GM19395 (cell line): ENCODE results near the gene VEGFA.

Experiments used
- ATAC-seq: cut with Tn5 transposase; IDR thresholded peaks from one replicate; pipeline ENCODE4 v1.9.1; 2021; ENCODE audit warnings: mild to moderate bottlenecking, moderate library complexity; ENCODE audit not compliant: unreplicated experiment

Gene VEGFA

GRCh38 chr6:43759136-43759906 lies 10.7 kb upstream of the VEGFA start:
- ATAC-seq: no peak

DNA sequence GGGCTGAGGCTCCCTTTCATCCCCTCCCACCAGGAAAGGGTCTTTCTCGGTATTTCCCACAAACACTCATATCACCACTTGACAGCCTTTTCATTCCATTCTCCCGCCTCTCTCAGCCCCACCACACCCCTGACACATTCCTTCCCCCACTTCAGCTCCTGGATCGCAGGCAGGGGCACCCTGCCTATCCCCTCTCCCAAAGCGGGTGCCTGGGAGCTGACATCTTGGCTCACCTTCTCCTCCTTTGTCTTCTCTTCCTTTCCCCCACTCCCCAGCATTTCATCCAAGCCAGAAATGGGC lies 10.2 kb upstream of the VEGFA start:
- no peak for ATAC-seq

- ATAC-seq: no peak
These were observed 9.5 kb upstream of the VEGFA start for GRCh38 chr6:43760210-43761168.

- ATAC-seq: no peak
These were observed 8.2 kb upstream of the VEGFA start for GRCh38 chr6:43761666-43762409.

DNA sequence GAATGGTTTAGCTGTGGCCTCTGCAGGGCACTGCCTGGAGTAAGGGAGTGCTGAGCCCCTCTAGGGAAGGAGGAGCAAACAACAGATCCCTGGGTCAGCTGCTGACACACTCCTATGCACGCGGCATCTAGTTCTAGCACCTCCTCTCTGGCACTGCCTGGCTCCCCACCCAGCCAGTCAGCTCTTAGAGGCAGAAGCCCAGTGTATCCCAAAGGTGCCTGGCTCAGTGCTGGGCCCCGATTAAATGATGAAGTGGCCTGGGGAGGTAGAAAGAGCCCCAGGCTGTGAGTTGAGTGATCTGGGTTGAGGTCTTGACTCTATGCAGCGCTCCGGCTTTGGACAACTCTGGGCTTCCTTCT lies 7.6 kb upstream of the VEGFA start:
- ATAC-seq: no peak

DNA sequence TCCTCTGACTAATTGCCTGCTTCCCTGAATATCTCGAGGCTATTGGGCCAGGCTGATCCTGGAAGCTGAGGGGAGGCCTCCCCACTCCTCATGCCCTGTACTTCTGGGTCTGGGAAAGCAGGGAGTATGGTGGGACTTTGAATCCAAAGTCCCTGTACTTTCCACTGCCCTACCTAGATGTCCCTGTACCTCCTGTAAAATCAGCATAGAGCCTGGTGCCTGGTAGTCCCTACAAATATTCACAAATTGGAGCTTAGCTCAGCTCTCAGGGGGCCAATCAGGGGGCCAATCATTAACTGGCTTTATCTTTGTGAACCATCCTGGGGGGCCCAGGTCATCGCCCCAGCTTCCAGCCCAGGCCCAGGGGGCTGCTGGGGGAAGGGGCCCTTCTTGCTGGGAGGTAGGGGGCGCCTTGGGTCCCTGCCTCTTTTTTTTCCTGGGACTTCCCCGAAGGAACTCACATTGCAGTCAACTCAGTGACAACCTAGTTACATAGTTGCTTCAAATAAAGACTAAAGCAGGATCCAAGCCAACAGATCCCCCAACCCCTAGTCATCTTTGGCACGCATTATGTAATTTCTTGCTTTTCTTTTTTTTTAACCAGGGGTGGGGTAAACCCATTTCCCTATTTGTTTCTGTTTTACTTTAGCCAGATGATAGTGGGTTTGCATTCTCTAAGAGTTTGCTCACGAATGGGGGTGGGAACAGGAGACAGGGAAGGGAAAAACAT lies 6.9 kb upstream of the VEGFA start:
- ATAC-seq: no peak

DNA sequence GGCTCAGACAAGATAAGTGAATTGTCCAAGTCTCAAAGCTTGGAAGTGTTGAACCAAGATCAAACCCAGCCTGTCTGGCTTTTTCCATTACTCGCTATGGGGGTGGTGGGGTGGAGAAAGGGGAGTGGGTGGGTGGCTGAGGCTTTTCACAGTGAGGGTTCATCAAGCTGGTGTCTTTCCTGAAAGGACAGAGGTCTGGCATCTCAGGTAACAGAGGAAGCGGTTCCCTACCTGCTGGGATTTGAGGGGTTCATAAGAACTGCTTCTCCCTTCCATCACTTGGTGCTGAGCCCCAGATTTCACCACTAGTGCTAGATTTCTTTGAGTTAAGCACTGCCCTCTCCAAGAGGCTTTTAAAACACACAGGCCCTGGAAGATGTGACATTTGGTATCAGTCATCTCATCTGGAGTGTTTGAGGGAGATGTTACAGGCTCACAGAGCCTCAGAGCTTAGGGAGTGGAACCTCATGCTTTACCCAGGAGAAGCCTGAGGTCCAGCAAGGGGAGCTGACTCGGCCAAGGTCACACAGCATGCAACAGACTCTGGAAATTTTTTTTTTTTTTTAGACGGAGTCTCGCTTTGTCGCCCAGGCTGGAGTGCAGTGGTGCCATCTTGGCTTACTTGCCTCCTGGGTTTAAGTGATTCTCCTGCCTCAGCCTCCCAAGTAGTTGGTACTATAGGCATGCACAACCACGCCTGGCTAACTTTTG lies 6.0 kb upstream of the VEGFA start:
- ATAC-seq: no peak

- no peak for ATAC-seq
These were observed 5.2 kb upstream of the VEGFA start for GRCh38 chr6:43764772-43765171.

GRCh38 chr6:43765776-43766499 lies 4.1 kb upstream of the VEGFA start:
- no peak for ATAC-seq

DNA sequence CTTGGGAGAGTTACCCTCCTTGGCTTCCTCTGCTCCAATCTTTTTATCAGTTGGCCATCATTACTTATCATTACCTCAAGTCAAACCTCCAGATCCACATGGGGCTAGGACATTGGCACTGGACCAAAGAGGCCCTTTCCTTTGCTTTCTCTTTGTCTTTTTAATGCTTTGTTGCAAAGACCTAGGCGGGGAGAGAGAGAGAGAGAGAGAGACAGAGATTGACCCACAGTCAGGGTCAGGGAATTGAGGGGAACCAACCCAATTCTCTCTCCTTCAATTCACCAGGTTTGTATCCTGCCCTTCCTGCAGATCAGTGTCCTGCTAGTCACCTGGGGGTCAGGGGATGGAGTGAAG lies 3.5 kb upstream of the VEGFA start:
- ATAC-seq: no peak

- no peak for ATAC-seq
These were observed 3.0 kb upstream of the VEGFA start for GRCh38 chr6:43766964-43767461.

GRCh38 chr6:43767553-43768505 lies 2.2 kb upstream of the VEGFA start:
- no peak for ATAC-seq

DNA sequence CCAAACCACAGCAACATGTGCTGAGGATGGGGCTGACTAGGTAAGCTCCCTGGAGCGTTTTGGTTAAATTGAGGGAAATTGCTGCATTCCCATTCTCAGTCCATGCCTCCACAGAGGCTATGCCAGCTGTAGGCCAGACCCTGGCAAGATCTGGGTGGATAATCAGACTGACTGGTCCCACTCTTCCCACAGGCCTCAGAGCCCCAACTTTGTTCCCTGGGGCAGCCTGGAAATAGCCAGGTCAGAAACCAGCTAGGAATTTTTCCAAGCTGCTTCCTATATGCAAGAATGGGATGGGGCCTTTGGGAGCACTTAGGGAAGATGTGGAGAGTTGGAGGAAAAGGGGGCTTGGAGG lies 1.5 kb upstream of the VEGFA start:
- ATAC-seq: no peak

- ATAC-seq: no peak
These were observed 957 bp upstream of the VEGFA start for GRCh38 chr6:43768983-43769525.

- no peak for ATAC-seq
These were observed 580 bp downstream of the VEGFA start for GRCh38 chr6:43770372-43771209.

DNA sequence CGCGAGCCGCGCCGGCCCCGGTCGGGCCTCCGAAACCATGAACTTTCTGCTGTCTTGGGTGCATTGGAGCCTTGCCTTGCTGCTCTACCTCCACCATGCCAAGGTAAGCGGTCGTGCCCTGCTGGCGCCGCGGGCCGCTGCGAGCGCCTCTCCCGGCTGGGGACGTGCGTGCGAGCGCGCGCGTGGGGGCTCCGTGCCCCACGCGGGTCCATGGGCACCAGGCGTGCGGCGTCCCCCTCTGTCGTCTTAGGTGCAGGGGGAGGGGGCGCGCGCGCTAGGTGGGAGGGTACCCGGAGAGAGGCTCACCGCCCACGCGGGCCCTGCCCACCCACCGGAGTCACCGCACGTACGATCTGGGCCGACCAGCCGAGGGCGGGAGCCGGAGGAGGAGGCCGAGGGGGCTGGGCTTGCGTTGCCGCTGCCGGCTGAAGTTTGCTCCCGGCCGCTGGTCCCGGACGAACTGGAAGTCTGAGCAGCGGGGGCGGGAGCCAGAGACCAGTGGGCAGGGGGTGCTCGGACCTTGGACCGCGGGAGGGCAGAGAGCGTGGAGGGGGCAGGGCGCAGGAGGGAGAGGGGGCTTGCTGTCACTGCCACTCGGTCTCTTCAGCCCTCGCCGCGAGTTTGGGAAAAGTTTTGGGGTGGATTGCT lies 1.3 kb downstream of the VEGFA start:
- ATAC-seq: no peak
